Stimulated activated CD4-positive, alpha-beta T cell treated with anti-CD3 and anti-CD28 coated beads, Interleukin-4, amount 100 ng/mL, for 4 hours (primary cell): Measurements from ENCODE around the gene TAF13.
"Not testable (repeated sequence)": the region's sequence is repeated elsewhere in the genome, so short reads cannot be mapped to it uniquely, and the experiment has no call there.

Source experiments
- DNase-seq, 2 experiments: peaks; one replicate each; pipeline ENCODE4 v3.0.0-alpha.2; 2020

Gene TAF13

GRCh38 chr1:109045595-109045994, 30.2 kb downstream of the TAF13 start:
- no peak for DNase-seq

GRCh38 chr1:109041621-109042468, 34.0 kb downstream of the TAF13 start, which contains the start of gene WDR47:
Gene WDR47 (minus strand): TSS chr1:109042102. CDS start chr1:109023512, 18,590 bp downstream.
- DNase-seq = peak; percentile 93 to 96

GRCh38 chr1:109040989-109041620, 34.7 kb downstream of the TAF13 start:
- DNase-seq = peak in 1 of 2 experiments; percentile 17

- no peak for DNase-seq
Measured at GRCh38 chr1:109040627-109040988, 35.2 kb downstream of the TAF13 start.

GRCh38 chr1:109034382-109034781, 41.4 kb downstream of the TAF13 start:
- DNase-seq = no peak

GRCh38 chr1:109029493-109029892, 46.3 kb downstream of the TAF13 start:
- DNase-seq = not testable (repeated sequence)

- no peak for DNase-seq
Measured at GRCh38 chr1:109027841-109028240, 48.0 kb downstream of the TAF13 start.

- no peak for DNase-seq
Measured at GRCh38 chr1:109025694-109026093, 50.1 kb downstream of the TAF13 start.

- no peak for DNase-seq
Measured at GRCh38 chr1:109024646-109025045, 51.2 kb downstream of the TAF13 start.

- DNase-seq = no peak
Measured at GRCh38 chr1:109020693-109021257, 55.0 kb downstream of the TAF13 start.

GRCh38 chr1:109017719-109018118, 58.1 kb downstream of the TAF13 start:
- DNase-seq = not testable (repeated sequence)

GRCh38 chr1:109017134-109017533, 58.7 kb downstream of the TAF13 start:
- no peak for DNase-seq
